Progenitor cell of endocrine pancreas (in vitro differentiated cells): ENCODE results near the gene ANKMY1. TPM values are rescaled to one million over a fixed set of nuclear protein-coding genes. Genes with fewer than 3 reads are reported as not detected.

Source experiments
- DNase-seq: peaks from one replicate; pipeline ENCODE4 v3.0.0; 2021; ENCODE audit warnings: low spot score; ENCODE audit not compliant: unreplicated experiment
- H3K27ac Mint-ChIP-seq: 2 replicates; pipeline ENCODE4 v1.8.0; 2021; ENCODE audit warnings: mild to moderate bottlenecking, moderate library complexity, mixed read lengths
- H3K27me3 Mint-ChIP-seq: 2 replicates; pipeline ENCODE4 v1.8.0; 2021; ENCODE audit warnings: mixed read lengths
- H3K36me3 Mint-ChIP-seq: 2 replicates; pipeline ENCODE4 v1.8.0; 2022; ENCODE audit warnings: mixed read lengths; ENCODE audit not compliant: insufficient read depth
- H3K4me1 Mint-ChIP-seq: 2 replicates; pipeline ENCODE4 v1.8.0; 2021; ENCODE audit warnings: low read depth, mixed read lengths
- H3K4me3 Mint-ChIP-seq: 2 replicates; pipeline ENCODE4 v1.8.0; 2021; ENCODE audit warnings: low read depth, mild to moderate bottlenecking, moderate library complexity, mixed read lengths
- H3K9me3 Mint-ChIP-seq: 2 replicates; pipeline ENCODE4 v1.8.0; 2021; ENCODE audit warnings: low read depth, mixed read lengths
- CTCF ChIP-seq: fragments of 200-600 bp; sonication (generic); IDR thresholded peaks from one replicate; pipeline ENCODE4 v1.5.0; 2021; ENCODE audit warnings: antibody characterized with exemption, mild to moderate bottlenecking; ENCODE audit not compliant: unreplicated experiment
- total RNA-seq: library from RNA; stranded (reverse); gene quantifications from 2 replicates; pipeline ENCODE4 v1.2.1, GENCODE V29; 2021

Gene ANKMY1
- total RNA-seq, 1 donor from 2014 or later, result 29.2 TPM

GRCh38 chr2:240435948-240436682 lies 121.7 kb downstream of the ANKMY1 start:
- Mint-ChIP-seq H3K27me3 (peaks cover 15% of the 10 kb centered on the region), H3K4me3 (peak overlapping the region; percentile 66), H3K4me1 (no peaks in the 10 kb centered on the region), H3K27ac (peak overlapping the region; percentile 67), H3K36me3 (no peaks in the 10 kb centered on the region), H3K9me3 (no peaks in the 10 kb centered on the region)
- no peak for DNase-seq
- TF ChIP-seq CTCF, result no peak

DNA sequence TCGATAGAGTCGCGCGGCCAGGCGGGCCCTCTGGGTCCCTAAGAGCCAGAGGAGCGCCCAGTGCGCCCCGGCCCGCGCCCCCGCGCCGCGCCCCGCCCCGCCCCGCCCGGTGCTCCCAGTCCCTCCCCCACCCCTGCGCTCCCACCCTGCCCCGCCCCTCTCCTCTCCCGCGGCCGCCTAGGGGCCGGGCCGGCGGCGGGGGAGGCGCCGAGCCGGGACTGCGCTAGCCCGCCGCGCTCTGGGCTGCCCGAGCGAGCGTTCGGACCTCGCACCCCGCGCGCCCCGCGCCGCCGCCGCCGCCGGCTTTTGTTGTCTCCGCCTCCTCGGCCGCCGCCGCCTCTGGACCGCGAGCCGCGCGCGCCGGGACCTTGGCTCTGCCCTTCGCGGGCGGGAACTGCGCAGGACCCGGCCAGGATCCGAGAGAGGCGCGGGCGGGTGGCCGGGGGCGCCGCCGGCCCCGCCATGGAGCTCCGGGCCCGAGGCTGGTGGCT lies 122.3 kb downstream of the ANKMY1 start, which contains the start of gene GPC1:
Gene GPC1, plus strand, starts transcription at position 207 of the 491 bp plus-strand sequence. Its CDS starts 256 bp downstream, at position 463.
- peaks cover 15% of the 10 kb centered on the region for H3K27me3 Mint-ChIP-seq
- DNase-seq, result peak; percentile 67
- H3K4me1 Mint-ChIP-seq, result no peaks in the 10 kb centered on the region
- peak within 1 kb of the TSS; percentile 90 for H3K27ac Mint-ChIP-seq
- TF ChIP-seq CTCF, result no peak
- peak within 1 kb of the TSS; percentile 74 for H3K4me3 Mint-ChIP-seq
- no peaks in the 10 kb centered on the region for H3K9me3 Mint-ChIP-seq
- H3K36me3 Mint-ChIP-seq, result no peaks in the 10 kb centered on the region

DNA sequence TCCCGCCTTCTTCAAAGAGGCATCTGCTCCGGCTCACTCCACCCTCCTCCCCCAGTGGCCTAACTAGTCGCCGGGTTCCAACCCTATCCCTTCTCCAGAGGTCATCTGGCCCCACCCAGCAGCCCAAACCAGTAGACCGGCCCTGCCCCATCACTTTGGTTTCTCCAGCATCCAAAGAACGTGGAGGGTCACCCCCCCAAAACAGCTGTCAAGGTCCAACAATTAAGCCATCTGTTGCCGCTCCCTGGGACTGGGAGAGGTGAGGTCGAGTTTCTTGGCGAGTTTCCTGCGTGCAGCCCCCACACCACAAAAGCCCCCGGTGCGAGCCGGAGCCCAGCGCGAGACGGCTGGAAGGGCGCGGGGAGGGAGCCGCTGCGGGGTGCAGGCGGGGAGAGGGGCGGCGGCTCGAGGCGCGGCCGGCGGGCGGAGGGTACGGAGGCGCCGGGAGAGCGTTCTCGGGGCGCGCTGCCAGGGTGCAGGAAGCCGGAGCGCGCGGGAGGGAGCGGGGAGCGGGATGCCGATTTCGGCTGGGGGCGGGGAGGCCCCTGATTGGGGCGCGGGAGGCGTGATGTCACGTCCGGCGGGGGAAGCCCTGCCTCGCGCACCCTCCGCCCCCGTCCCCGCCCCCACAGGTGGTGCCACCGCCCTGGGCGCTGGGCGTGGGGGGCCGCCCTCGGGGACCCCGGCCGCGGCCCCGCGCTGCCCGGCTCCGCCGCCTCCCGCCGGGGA lies 122.9 kb downstream of the ANKMY1 start:
- peak overlapping the region; percentile 74 for H3K4me3 Mint-ChIP-seq
- peak overlapping the region; percentile 90 for H3K27ac Mint-ChIP-seq
- H3K27me3 Mint-ChIP-seq, result peaks cover 15% of the 10 kb centered on the region
- H3K36me3 Mint-ChIP-seq, result no peaks in the 10 kb centered on the region
- no peaks in the 10 kb centered on the region for H3K9me3 Mint-ChIP-seq
- peak; percentile 85 for DNase-seq
- H3K4me1 Mint-ChIP-seq, result no peaks in the 10 kb centered on the region
- no peak for TF ChIP-seq CTCF

GRCh38 chr2:240433973-240434727 lies 123.6 kb downstream of the ANKMY1 start:
- Mint-ChIP-seq H3K9me3 (no peaks in the 10 kb centered on the region), H3K36me3 (no peaks in the 10 kb centered on the region), H3K27ac (no peak overlapping the region), H3K4me1 (no peaks in the 10 kb centered on the region), H3K4me3 (peak overlapping the region; percentile 74), H3K27me3 (peaks cover 15% of the 10 kb centered on the region)
- DNase-seq, result no peak
- no peak for TF ChIP-seq CTCF
